ENCODE data around the gene YIF1B.

DNA sequence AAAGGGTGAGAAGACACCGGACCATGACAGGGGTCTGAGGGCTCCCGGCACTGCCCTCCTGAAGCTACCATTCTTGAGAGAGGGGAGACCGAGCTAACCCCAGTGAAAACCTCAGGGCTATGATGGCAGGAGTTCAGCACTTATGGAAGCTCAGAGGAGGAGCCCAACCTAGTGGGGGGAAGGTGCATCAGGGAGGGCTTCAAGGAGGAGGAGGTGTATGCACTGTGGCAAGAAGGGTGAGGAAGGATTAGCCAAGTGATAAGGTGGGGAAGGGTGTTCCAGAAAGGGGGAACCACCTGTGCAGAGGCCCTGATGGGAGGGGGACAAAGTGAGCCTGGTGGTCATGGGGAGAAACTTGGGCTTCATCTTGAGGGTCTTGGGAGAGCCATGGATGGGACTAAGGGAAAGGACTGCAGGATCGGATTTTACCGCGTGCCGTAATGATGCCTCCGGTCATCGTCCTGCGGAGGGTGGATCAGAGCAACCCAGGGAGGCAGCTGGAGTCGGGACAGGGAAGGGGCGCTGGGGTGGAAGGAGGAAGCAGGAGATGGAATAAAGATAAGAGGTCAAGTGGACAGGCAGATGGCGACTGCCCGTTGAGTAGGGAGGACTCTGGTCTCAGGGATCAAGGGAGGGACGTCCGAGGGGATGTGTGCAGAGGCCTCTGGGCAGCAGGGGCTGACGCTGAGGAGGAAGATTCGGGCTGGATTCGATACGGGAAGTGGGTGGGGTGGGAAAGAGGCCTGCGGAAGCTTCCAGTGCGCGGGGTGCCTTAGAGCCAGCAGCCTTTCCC, 45.3 kb upstream of the YIF1B start:
- no peak for TF ChIP-seq ZNF274 (IDR thresholded peaks at IDR 0.05; ENCODE audit: low read depth, low read length)
- no peak for TF ChIP-seq YY1 (IDR thresholded peaks at IDR 0.05; ENCODE audit: insufficient read depth, insufficient read length)

Data from NT2/D1 (cell line).